ENCODE results near the gene CIB4. TPM values are rescaled to one million over a fixed set of nuclear protein-coding genes. Genes with fewer than 3 reads are reported as not detected.

Gene CIB4
- total RNA-seq, 4 donors from 2014 or later, result not detected

GRCh38 chr2:26648516-26648915 lies 7.3 kb upstream of the CIB4 start:
- Histone ChIP-seq H3K36me3 (no peaks in the 10 kb centered on the region), H3K4me3 (no peak overlapping the region), H3K9me3 (no peaks in the 10 kb centered on the region), H3K27ac (no peak overlapping the region), H3K4me1 (peaks cover 0 to 6% (median 2%) of the 10 kb centered on the region in 4 donors), H3K27me3 (peaks cover 6% of the 10 kb centered on the region)
- 65 to 76% methylated on average over 2 to 6 of the region's 6 CpGs for WGBS, 2 donors (ENCODE audit: low coverage in 1 of 2)
- intact Hi-C loops (cut with DNase I; ENCODE audit: low total_unique reads), result no loop called here
- in situ Hi-C loops (cut with MboI; ENCODE audit: low pct_ligation_motif_present in 1 of 4, low pct_unique_long_range_greater_than_20kb in 1 of 4, low sequenced_read_pairs in 3 of 4), result no loop called here
- DNase-seq, result no peak
- TF ChIP-seq CTCF (IDR thresholded peaks at IDR 0.05) (no peak), EP300 (IDR thresholded peaks at IDR 0.05; ENCODE audit: low read depth) (no peak), POLR2A (IDR thresholded peaks at IDR 0.05) (no peak), POLR2AphosphoS5 (IDR thresholded peaks at IDR 0.05) (no peak)

- WGBS, 2 donors (ENCODE audit: low coverage in 1 of 2), result 33 to 69% methylated on average over 1 to 2 of the region's 3 CpGs
- Histone ChIP-seq H3K4me3 (no peak overlapping the region), H3K36me3 (no peaks in the 10 kb centered on the region), H3K27ac (no peak overlapping the region), H3K4me1 (peaks cover 0 to 6% (median 2%) of the 10 kb centered on the region in 4 donors), H3K9me3 (no peaks in the 10 kb centered on the region), H3K27me3 (peaks cover 8% of the 10 kb centered on the region)
- TF ChIP-seq EP300 (IDR thresholded peaks at IDR 0.05; ENCODE audit: low read depth) (no peak), POLR2A (IDR thresholded peaks at IDR 0.05) (no peak), POLR2AphosphoS5 (IDR thresholded peaks at IDR 0.05) (no peak), CTCF (IDR thresholded peaks at IDR 0.05) (no peak)
- no peak for DNase-seq
- in situ Hi-C loops (cut with MboI; ENCODE audit: low pct_ligation_motif_present in 1 of 4, low pct_unique_long_range_greater_than_20kb in 1 of 4, low sequenced_read_pairs in 3 of 4) (no loop called here), intact Hi-C loops (cut with DNase I; ENCODE audit: low total_unique reads) (no loop called here)
Measured at GRCh38 chr2:26647981-26648380, 6.8 kb upstream of the CIB4 start.

DNA sequence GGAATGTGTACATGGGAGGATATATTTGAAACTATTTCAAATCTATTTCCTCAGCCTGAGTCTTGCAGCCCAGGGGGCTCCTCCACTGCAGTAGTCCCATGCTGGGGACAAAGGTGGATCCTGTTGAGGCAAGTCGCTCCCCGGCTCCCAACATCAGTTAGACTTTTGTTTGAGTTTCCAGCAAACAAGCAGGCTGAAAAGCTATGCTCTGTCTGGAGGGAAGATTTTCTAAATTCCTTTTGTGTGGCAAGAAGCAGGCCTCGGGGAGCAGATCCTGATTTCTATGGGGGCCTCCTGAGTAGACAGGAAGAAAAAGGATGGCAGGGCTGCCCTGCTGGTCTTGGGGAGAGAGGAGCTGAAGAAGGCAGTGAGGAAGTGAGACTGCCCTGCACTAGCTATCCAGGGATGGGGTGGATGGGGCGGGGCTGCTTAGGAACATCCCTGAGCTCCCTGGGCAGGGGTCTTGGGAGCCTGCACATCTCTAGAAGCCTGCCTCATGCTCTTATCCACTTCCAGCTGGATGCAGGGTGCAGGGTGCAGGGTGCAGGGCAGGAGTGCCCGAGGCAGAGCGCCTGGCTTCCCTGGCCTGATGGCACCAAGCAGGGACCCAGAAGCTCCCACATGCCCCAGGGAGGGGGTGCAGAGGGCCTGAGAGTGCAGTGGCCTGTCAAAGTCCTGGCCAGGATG lies 6.0 kb upstream of the CIB4 start:
- H3K9me3 ChIP-seq, result no peaks in the 10 kb centered on the region
- peaks cover 8% of the 10 kb centered on the region for H3K27me3 ChIP-seq
- no peak overlapping the region for H3K4me3 ChIP-seq
- intact Hi-C loops (cut with DNase I; ENCODE audit: low total_unique reads), result no loop called here
- 71% methylated on average over 6 of the region's 6 CpGs; no CpG with 5 or more reads in 1 of the 2 donors for WGBS, 2 donors (ENCODE audit: low coverage in 1 of 2)
- in situ Hi-C loops (cut with MboI; ENCODE audit: low pct_ligation_motif_present in 1 of 4, low pct_unique_long_range_greater_than_20kb in 1 of 4, low sequenced_read_pairs in 3 of 4), result no loop called here
- H3K27ac ChIP-seq, result no peak overlapping the region
- no peak for TF ChIP-seq POLR2A (IDR thresholded peaks at IDR 0.05)
- no peak for TF ChIP-seq EP300 (IDR thresholded peaks at IDR 0.05; ENCODE audit: low read depth)
- no peak for TF ChIP-seq POLR2AphosphoS5 (IDR thresholded peaks at IDR 0.05)
- no peak for TF ChIP-seq CTCF (IDR thresholded peaks at IDR 0.05)
- no peak for DNase-seq
- peaks cover 0 to 6% (median 2%) of the 10 kb centered on the region in 4 donors for H3K4me1 ChIP-seq
- H3K36me3 ChIP-seq, result no peaks in the 10 kb centered on the region

GRCh38 chr2:26645762-26646161 lies 4.6 kb upstream of the CIB4 start:
- 80 to 94% methylated on average over 8 to 10 of the region's 10 CpGs for WGBS, 2 donors (ENCODE audit: low coverage in 1 of 2)
- H3K27me3 ChIP-seq, result peaks cover 8% of the 10 kb centered on the region
- H3K9me3 ChIP-seq, result no peaks in the 10 kb centered on the region
- H3K4me3 ChIP-seq, result no peak overlapping the region
- intact Hi-C loops (cut with DNase I; ENCODE audit: low total_unique reads) (no loop called here), in situ Hi-C loops (cut with MboI; ENCODE audit: low pct_ligation_motif_present in 1 of 4, low pct_unique_long_range_greater_than_20kb in 1 of 4, low sequenced_read_pairs in 3 of 4) (no loop called here)
- TF ChIP-seq POLR2A (IDR thresholded peaks at IDR 0.05), result no peak
- peaks cover 0 to 6% (median 2%) of the 10 kb centered on the region in 4 donors for H3K4me1 ChIP-seq
- DNase-seq, result no peak
- H3K36me3 ChIP-seq, result no peaks in the 10 kb centered on the region
- no peak overlapping the region for H3K27ac ChIP-seq

Data from transverse colon (tissue), 4 donors.